DOHH2 (cell line): ENCODE measurements around the gene RNGTT.

Experiments
- H3F3A ChIP-seq: fragments of 200-600 bp; sonication (generic), shearing (Covaris generic); 2 replicates; pipeline ENCODE4 v1.6.0; 2016; ENCODE audit warnings: antibody characterized with exemption, mild to moderate bottlenecking; ENCODE audit not compliant: control insufficient read depth, insufficient read depth
- H3K27ac ChIP-seq: fragments of 200-600 bp; sonication (generic); 2 replicates; pipeline ENCODE4 v1.5.1; 2014; ENCODE audit warnings: low read depth, mild to moderate bottlenecking, low read length, moderate library complexity
- H3K27me3 ChIP-seq: fragments of 200-600 bp; sonication (generic); 2 replicates; pipeline ENCODE4 v1.6.1; 2014; ENCODE audit warnings: mild to moderate bottlenecking, low read length, mixed read lengths; ENCODE audit not compliant: control insufficient read depth
- H3K36me3 ChIP-seq: fragments of 200-600 bp; sonication (generic); 2 replicates; pipeline ENCODE4 v1.6.1; 2014; ENCODE audit warnings: mild to moderate bottlenecking, low read length, moderate library complexity, mixed read lengths; ENCODE audit not compliant: control insufficient read depth
- H3K4me1 ChIP-seq: fragments of 200-600 bp; sonication (generic); 2 replicates; pipeline ENCODE4 v1.6.1; 2014; ENCODE audit warnings: mild to moderate bottlenecking, low read length, mixed read lengths; ENCODE audit not compliant: control insufficient read depth
- H3K4me2 ChIP-seq: fragments of 200-600 bp; sonication (generic); 2 replicates; pipeline ENCODE4 v1.6.0; 2014; ENCODE audit warnings: mild to moderate bottlenecking, low read length, moderate library complexity
- H3K4me3 ChIP-seq: fragments of 200-600 bp; sonication (generic); 2 replicates; pipeline ENCODE4 v1.5.1; 2014; ENCODE audit warnings: mild to moderate bottlenecking, low read length, mixed read lengths
- H3K79me2 ChIP-seq: fragments of 200-600 bp; sonication (generic); 2 replicates; pipeline ENCODE4 v1.6.1; 2014; ENCODE audit warnings: mild to moderate bottlenecking, low read length, mixed read lengths; ENCODE audit not compliant: control insufficient read depth
- H3K9me2 ChIP-seq: fragments of 200-600 bp; sonication (generic); replicated peaks from 2 replicates; pipeline ENCODE4 v1.6.1; 2014; ENCODE audit warnings: mild to moderate bottlenecking, low read length, mixed read lengths; ENCODE audit not compliant: control insufficient read depth
- H3K9me3 ChIP-seq: fragments of 200-600 bp; sonication (generic); 2 replicates; pipeline ENCODE4 v1.6.1; 2014; ENCODE audit warnings: antibody characterized with exemption, low read length, mixed read lengths; ENCODE audit not compliant: control insufficient read depth, insufficient read depth
- H4K20me1 ChIP-seq: fragments of 200-600 bp; sonication (generic); 2 replicates; pipeline ENCODE4 v1.6.0; 2014; ENCODE audit warnings: low read depth, mild to moderate bottlenecking, antibody characterized with exemption, low read length, moderate library complexity; ENCODE audit not compliant: control insufficient read depth, insufficient read depth
- CTCF ChIP-seq: fragments of 200-600 bp; sonication (generic); IDR thresholded peaks from one replicate; pipeline ENCODE4 v1.5.1; 2014; ENCODE audit warnings: antibody characterized with exemption, mild to moderate bottlenecking, low read depth, low read length; ENCODE audit not compliant: poor library complexity, severe bottlenecking
- EZH2phosphoT487 ChIP-seq: fragments of 200-600 bp; sonication (generic); IDR thresholded peaks from 2 replicates; pipeline ENCODE4 v1.6.1; 2017; ENCODE audit warnings: borderline replicate concordance, mild to moderate bottlenecking, antibody characterized with exemption, low read length, moderate library complexity, mixed read lengths

RNGTT gene

GRCh38 chr6:88741939-88742338 is 221.5 kb downstream of the RNGTT start:
- Histone ChIP-seq H3K4me2 (no peak overlapping the region), H3K4me1 (peaks cover 6% of the 10 kb centered on the region; the same call in 1 of the 2 replicates), H3K27me3 (no peaks in the 10 kb centered on the region), H3K27ac (no peak overlapping the region), H3F3A (0 out of 2 replicates have a peak, but pooled peaks cover 3% of the 10 kb centered on the region), H3K36me3 (no peaks in the 10 kb centered on the region), H3K4me3 (no peak overlapping the region), H3K9me2 (no peaks in the 10 kb centered on the region), H3K79me2 (no peaks in the 10 kb centered on the region), H4K20me1 (no peaks in the 10 kb centered on the region), H3K9me3 (0 out of 2 replicates have a peak, but pooled peaks cover 3% of the 10 kb centered on the region)
- no peak for TF ChIP-seq EZH2phosphoT487
- TF ChIP-seq CTCF = no peak

DNA sequence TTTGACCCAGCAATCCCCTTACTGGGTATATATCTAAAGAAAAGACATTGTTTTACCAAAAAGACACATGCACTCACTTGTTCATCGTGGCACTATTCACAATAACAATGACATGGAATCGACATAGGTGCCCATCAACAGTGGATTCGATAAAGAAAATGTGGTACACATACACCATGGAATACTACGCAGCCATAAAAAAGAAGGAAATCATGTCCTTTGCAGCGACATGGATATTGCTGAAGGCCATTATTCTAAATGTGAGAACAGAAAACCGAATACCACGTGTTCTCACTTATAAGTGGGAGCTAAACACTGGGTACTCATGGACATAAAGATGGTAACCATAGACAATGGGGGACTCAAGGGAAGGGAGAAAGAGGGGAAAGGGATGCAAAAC is 222.3 kb downstream of the RNGTT start:
- Histone ChIP-seq H3K9me3 (0 out of 2 replicates have a peak, but pooled peaks cover 3% of the 10 kb centered on the region), H3K79me2 (no peaks in the 10 kb centered on the region), H3F3A (0 out of 2 replicates have a peak, but pooled peaks cover 3% of the 10 kb centered on the region), H3K4me3 (no peak overlapping the region), H3K4me2 (no peak overlapping the region), H3K27me3 (no peaks in the 10 kb centered on the region), H3K9me2 (no peaks in the 10 kb centered on the region), H4K20me1 (no peaks in the 10 kb centered on the region), H3K4me1 (peaks cover 6% of the 10 kb centered on the region; the same call in 1 of the 2 replicates), H3K27ac (no peak overlapping the region), H3K36me3 (no peaks in the 10 kb centered on the region)
- TF ChIP-seq CTCF = no peak
- TF ChIP-seq EZH2phosphoT487 = no peak

DNA sequence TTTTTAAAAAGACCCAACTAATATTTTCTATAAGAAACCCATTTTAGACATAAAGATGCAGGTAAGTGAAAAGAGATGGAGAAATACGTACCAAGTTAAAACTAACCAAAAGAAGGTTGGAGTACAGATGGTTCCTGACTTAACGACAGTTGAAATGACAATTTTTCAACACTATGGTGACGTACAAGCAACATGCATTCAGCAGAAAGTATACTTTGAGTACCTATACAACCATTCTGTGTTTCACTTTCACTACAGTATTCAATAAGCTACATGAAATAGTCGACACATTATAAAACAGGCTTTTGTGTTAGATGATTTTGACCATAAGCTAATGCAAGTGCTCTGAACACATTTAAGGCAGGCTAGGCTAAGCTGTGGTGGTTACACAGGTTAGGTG is 228.9 kb downstream of the RNGTT start:
- no peaks in the 10 kb centered on the region for H3K27me3 ChIP-seq
- peaks cover 4% of the 10 kb centered on the region; the same call in 1 of the 2 replicates for H3K36me3 ChIP-seq
- H3K79me2 ChIP-seq = no peaks in the 10 kb centered on the region
- H3K9me2 ChIP-seq = no peaks in the 10 kb centered on the region
- no peak overlapping the region for H3K4me2 ChIP-seq
- TF ChIP-seq CTCF (no peak), EZH2phosphoT487 (no peak)
- H3K4me3 ChIP-seq = no peak overlapping the region
- H3K4me1 ChIP-seq = no peaks in the 10 kb centered on the region
- H3K9me3 ChIP-seq = no peaks in the 10 kb centered on the region
- no peaks in the 10 kb centered on the region; the same call in 1 of the 2 replicates for H3F3A ChIP-seq
- H3K27ac ChIP-seq = no peak overlapping the region
- no peaks in the 10 kb centered on the region for H4K20me1 ChIP-seq

DNA sequence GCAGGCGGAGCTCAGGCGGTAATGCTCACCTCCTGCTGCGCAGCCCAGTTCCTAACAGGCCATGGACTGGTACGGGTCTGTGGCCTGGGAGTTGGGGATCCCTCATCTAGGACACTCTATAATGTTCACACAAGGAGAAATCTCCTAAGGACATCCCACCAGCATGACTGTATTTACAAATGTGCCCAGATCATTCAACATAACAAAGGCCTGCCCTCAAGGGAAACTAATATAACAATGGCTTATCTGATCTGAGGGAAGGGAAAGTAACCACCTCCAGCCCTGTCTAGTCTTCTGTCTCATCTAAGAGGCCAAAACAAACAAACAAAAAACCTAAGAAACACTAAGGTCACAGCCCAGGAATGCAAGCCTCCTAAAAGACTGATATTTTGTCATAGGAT is 232.8 kb downstream of the RNGTT start:
- H3K27me3 ChIP-seq = no peaks in the 10 kb centered on the region
- H3K4me2 ChIP-seq = no peak overlapping the region
- H3K4me3 ChIP-seq = no peak overlapping the region
- H3K36me3 ChIP-seq = peaks cover 4% of the 10 kb centered on the region; the same call in 1 of the 2 replicates
- no peaks in the 10 kb centered on the region for H3K9me3 ChIP-seq
- TF ChIP-seq CTCF = no peak
- no peak for TF ChIP-seq EZH2phosphoT487
- H3K9me2 ChIP-seq = no peaks in the 10 kb centered on the region
- H3F3A ChIP-seq = no peaks in the 10 kb centered on the region; the same call in 1 of the 2 replicates
- no peak overlapping the region for H3K27ac ChIP-seq
- H3K79me2 ChIP-seq = no peaks in the 10 kb centered on the region
- no peaks in the 10 kb centered on the region for H4K20me1 ChIP-seq
- no peaks in the 10 kb centered on the region; the same call in 1 of the 2 replicates for H3K4me1 ChIP-seq
